Melanocyte of skin (primary cell): ENCODE measurements around the gene YIPF7. TPM values are rescaled to one million over a fixed set of nuclear protein-coding genes. Genes with fewer than 3 reads are reported as not detected.

Experiments used
- total RNA-seq, 2 donors: library from RNA; depleted of rRNA; stranded (reverse); fragments of >200 nt; gene quantifications; 2 replicates each; pipeline ENCODE4 v1.2.3, GENCODE V29; 2012

Gene YIPF7
- under 1 TPM in 1 of 2 donors, not detected in 1; 0.34 TPM for total RNA-seq

DNA sequence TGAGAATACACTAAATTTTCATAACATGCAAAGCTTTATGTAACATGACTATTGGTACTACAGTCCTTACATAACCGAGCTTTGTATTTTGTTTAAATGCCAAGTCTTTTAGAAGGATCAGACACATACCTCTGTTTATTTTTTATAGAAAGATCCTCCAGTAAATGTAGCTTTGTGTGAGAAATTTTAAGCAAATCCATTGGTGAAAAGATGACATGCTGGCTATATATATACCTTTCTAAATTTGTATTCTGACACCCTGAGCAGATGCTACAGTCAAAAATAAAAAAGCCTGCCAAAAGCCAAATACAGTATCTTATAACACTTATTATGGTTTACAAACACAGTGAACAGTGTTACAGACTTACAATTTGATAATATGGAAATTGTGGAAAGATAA is at the start of gene YIPF7:
YIPF7 (minus strand) TSS at position 201 of the 400 bp plus-strand sequence. CDS start 1,525 bp downstream, outside the sequence.

DNA sequence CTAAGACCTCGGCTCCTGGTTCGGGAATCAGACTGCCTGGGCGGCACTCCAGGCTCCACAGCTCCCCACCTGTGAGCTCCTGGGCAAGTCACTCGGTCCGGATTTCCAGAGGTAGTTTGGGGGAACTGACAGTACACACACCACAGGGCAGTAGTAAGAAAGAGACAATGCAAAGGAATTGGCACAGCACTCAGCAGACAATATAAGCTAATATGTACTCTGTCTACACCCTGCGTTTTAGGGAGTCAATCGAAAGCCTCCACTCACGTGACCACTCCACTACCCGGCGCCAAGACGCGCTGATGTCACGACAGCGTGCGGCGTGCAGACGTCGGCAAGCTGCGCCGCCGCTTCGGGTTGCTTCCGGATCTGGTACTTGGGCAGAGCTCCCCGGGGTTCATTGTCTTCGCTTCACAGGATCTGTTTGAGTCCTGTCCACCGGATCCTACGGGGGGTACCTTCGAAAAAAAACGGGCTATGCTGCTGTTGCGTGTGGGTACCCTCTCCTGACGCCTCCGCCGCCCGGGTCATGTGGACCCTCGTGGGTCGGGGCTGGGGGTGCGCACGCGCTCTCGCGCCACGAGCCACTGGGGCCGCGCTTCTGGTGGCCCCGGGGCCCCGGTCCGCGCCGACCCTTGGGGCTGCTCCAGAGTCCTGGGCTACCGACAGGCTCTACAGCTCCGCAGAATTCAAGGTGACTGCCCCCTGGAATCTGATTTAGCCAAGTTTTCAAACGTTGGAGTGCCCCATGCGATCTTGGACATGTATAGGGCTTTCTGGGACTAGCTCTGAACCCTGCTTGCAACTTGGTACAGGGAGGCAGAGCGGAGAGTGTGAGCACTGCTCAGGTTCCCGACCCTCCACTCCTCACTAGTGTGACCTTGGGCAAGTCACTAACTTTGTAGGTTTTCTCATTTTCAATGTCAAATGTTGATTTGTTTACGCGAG is 26.9 kb upstream of the YIPF7 start, which contains the start of gene GUF1:
GUF1 (plus strand) TSS at position 327 of the 948 bp plus-strand sequence; CDS start at position 530, 203 bp downstream.

Other genes with a start within 250 kb of the YIPF7 start
- gene KCTD8, start 202.8 kb downstream of the YIPF7 start, total RNA-seq, result not detected
- gene GUF1, start 26.8 kb upstream of the YIPF7 start, total RNA-seq, result 10 to 100 TPM; 24.8 to 27.6 TPM
- gene GNPDA2, start 74.9 kb upstream of the YIPF7 start, total RNA-seq, result 10 to 100 TPM; 11.7 to 14.8 TPM